CD4-positive, alpha-beta T cell (primary cell): Measurements from ENCODE around the gene R3HDM1. TPM values are rescaled to one million over a fixed set of nuclear protein-coding genes. Genes with fewer than 3 reads are reported as not detected.

Source experiments
- ATAC-seq: fragments of 200-7000 bp; cut with Tn5 transposase; one replicate; pipeline ENCODE4 v1.10.0; 2022; ENCODE audit warnings: mild to moderate bottlenecking; ENCODE audit not compliant: poor library complexity
- CTCF ChIA-PET: fragments of 350-600 bp; sonication (Branson Sonifier 250); formaldehyde crosslinking; loops from one replicate; lab custom pipeline; 2021; ENCODE audit warnings: antibody characterized with exemption, inconsistent platforms; lab: Charles Lee
- POLR2A ChIA-PET: fragments of 350-600 bp; sonication (Branson Sonifier 250); formaldehyde crosslinking; loops from one replicate; lab custom pipeline; 2021; ENCODE audit warnings: antibody characterized with exemption, inconsistent platforms; lab: Charles Lee
- DNase-seq, 14 experiments: peaks; one replicate each; pipeline ENCODE4 v3.0.0-alpha.2; 2013 to 2020; ENCODE audit warnings: mixed read lengths in 2 of 14
- H3K27ac ChIP-seq, 2 donors: one replicate each; pipeline versions ENCODE4 v1.5.1 to v1.7.0; 2013; ENCODE audit warnings: low read length in 2 of 2, low read depth in 1 of 2, mild to moderate bottlenecking in 1 of 2
- H3K27me3 ChIP-seq, 2 experiments: 1 replicate in 1 of 2; 2 replicates in 1 of 2; pipeline versions ENCODE4 v1.6.1 to v1.7.0; 2013; ENCODE audit warnings: low read length in 2 of 2, control low read depth in 1 of 2, mild to moderate bottlenecking in 1 of 2, moderate library complexity in 1 of 2; ENCODE audit not compliant: insufficient read depth in 2 of 2, control insufficient read depth in 1 of 2
- H3K36me3 ChIP-seq: one replicate; pipeline ENCODE4 v1.6.1; 2013; ENCODE audit warnings: low read length, control low read depth; ENCODE audit not compliant: insufficient read depth
- H3K4me1 ChIP-seq: one replicate; pipeline ENCODE4 v1.6.1; 2013; ENCODE audit warnings: low read length, control low read depth; ENCODE audit not compliant: insufficient read depth
- H3K4me3 ChIP-seq: one replicate; pipeline ENCODE4 v1.5.1; 2013; ENCODE audit warnings: mild to moderate bottlenecking, low read length, moderate library complexity
- H3K9me3 ChIP-seq, 2 experiments: 1 replicate in 1 of 2; 2 replicates in 1 of 2; pipeline versions ENCODE4 v1.6.1 to v1.7.0; 2013; ENCODE audit warnings: low read length in 2 of 2, mild to moderate bottlenecking in 2 of 2, control low read depth in 1 of 2, moderate library complexity in 1 of 2; ENCODE audit not compliant: control insufficient read depth in 1 of 2, insufficient read depth in 1 of 2
- H3K27ac Mint-ChIP-seq: one replicate; pipeline ENCODE4 v1.8.0; 2020; ENCODE audit warnings: mixed read lengths
- H3K27me3 Mint-ChIP-seq: one replicate; pipeline ENCODE4 v1.8.0; 2021; ENCODE audit warnings: mixed read lengths
- H3K36me3 Mint-ChIP-seq: one replicate; pipeline ENCODE4 v1.8.0; 2021; ENCODE audit warnings: low read depth, mixed read lengths
- H3K4me1 Mint-ChIP-seq: one replicate; pipeline ENCODE4 v1.8.0; 2021; ENCODE audit warnings: low read depth, mixed read lengths
- H3K4me3 Mint-ChIP-seq: one replicate; pipeline ENCODE4 v1.8.0; 2020; ENCODE audit warnings: mild to moderate bottlenecking, mixed read lengths
- H3K9me3 Mint-ChIP-seq: one replicate; pipeline ENCODE4 v1.8.0; 2020; ENCODE audit warnings: mixed read lengths
- CTCF ChIP-seq: fragments of 200-600 bp; IDR thresholded peaks from one replicate; pipeline ENCODE4 v1.8.0; 2022; ENCODE audit warnings: antibody characterized with exemption, mild to moderate bottlenecking
- intact Hi-C, 2 experiments: fragments of 100-400 bp; cut with DNase I in 1 of 2; cut with micrococcal nuclease in 1 of 2; formaldehyde crosslinking; loops; one replicate each; pipeline versions ENCODE4 v1.15.1 to v1.9.0; 2023 to 2025; cut with DNase I, micrococcal nuclease
- total RNA-seq, 174 experiments: library from RNA in 2 of 174; stranded (reverse) in 2 of 174; gene quantifications; one replicate each; pipeline ENCODE4 v1.2.3 and lab custom pipeline; 2021 to 2026

Gene R3HDM1
- total RNA-seq, 2 experiments from 2014 or later: 39.7 to 41.4 TPM

DNA sequence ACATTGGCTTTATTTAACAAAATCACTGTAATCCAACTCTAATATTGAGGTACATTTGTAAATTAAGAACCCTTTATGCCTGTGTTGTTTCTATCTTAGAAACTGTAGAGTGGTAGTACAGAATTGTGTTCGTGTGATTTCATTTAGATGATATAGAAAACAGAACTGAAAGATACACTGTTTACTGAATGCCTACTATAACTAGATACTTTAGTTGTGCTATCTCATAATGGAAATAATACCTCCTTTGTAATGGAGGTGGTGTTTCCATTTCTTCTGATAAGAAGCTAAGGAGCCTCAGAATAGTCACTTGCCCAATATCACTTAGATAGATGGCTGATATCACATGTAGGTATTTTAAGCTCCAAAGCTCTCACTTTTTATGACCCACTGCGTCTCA lies 147.8 kb downstream of the R3HDM1 start:
- no peaks in the 10 kb centered on the region for H3K27me3 Mint-ChIP-seq
- ATAC-seq (no peak), DNase-seq (no peak)
- ChIA-PET POLR2A (no interaction called here), CTCF (no interaction called here)
- no peak overlapping the region for H3K4me3 Mint-ChIP-seq
- Histone ChIP-seq H3K27ac (no peak overlapping the region), H3K4me3 (no peak overlapping the region), H3K4me1 (no peaks in the 10 kb centered on the region), H3K9me3 (no peaks in the 10 kb centered on the region), H3K36me3 (peaks cover 26% of the 10 kb centered on the region), H3K27me3 (no peaks in the 10 kb centered on the region)
- no peak overlapping the region for H3K27ac Mint-ChIP-seq
- H3K4me1 Mint-ChIP-seq: no peaks in the 10 kb centered on the region
- intact Hi-C loops: no loop called here
- peaks cover 86% of the 10 kb centered on the region for H3K36me3 Mint-ChIP-seq
- TF ChIP-seq CTCF: no peak
- H3K9me3 Mint-ChIP-seq: no peaks in the 10 kb centered on the region

DNA sequence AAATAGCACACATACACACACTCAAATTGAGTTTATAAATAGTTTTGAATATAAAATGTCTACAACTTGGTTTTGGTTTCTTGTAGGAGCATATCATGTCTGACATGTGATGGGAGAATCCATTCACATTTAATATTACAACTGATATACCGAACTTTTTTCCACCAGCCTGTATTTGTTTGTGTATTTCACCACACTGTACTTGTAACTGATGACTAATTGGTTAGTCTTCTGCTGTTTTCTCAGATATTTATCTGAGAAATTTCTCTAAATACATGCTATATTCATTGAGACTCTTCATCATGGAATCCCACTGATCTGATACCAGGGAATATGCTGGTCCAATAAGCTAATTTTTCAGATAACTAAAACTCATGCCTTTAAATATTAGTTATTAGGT lies 154.1 kb downstream of the R3HDM1 start:
- Histone ChIP-seq H3K27ac (no peak overlapping the region), H3K4me1 (no peaks in the 10 kb centered on the region), H3K36me3 (peaks cover 5% of the 10 kb centered on the region), H3K4me3 (no peak overlapping the region), H3K9me3 (no peaks in the 10 kb centered on the region), H3K27me3 (no peaks in the 10 kb centered on the region)
- H3K27ac Mint-ChIP-seq: peak overlapping the region; percentile 7
- DNase-seq (no peak), ATAC-seq (no peak)
- intact Hi-C loops: no loop called here
- ChIA-PET CTCF (no interaction called here), POLR2A (no interaction called here)
- no peaks in the 10 kb centered on the region for H3K27me3 Mint-ChIP-seq
- TF ChIP-seq CTCF: no peak
- peaks cover 54% of the 10 kb centered on the region for H3K36me3 Mint-ChIP-seq
- H3K9me3 Mint-ChIP-seq: no peaks in the 10 kb centered on the region
- H3K4me3 Mint-ChIP-seq: no peak overlapping the region
- H3K4me1 Mint-ChIP-seq: peaks cover 33% of the 10 kb centered on the region

GRCh38 chr2:135688978-135689377 lies 157.7 kb downstream of the R3HDM1 start:
- no peak overlapping the region for H3K27ac ChIP-seq
- no peaks in the 10 kb centered on the region for H3K27me3 ChIP-seq
- peaks cover 40% of the 10 kb centered on the region for H3K4me1 Mint-ChIP-seq
- CTCF ChIA-PET: no interaction called here
- intact Hi-C loops: no loop called here
- DNase-seq: no peak
- peaks cover 30% of the 10 kb centered on the region for H3K36me3 Mint-ChIP-seq
- H3K4me1 ChIP-seq: peaks cover 5% of the 10 kb centered on the region
- peak overlapping the region; percentile 94 for H3K27ac Mint-ChIP-seq
- H3K27me3 Mint-ChIP-seq: no peaks in the 10 kb centered on the region
- H3K4me3 ChIP-seq: no peak overlapping the region
- no peaks in the 10 kb centered on the region for H3K9me3 Mint-ChIP-seq
- POLR2A ChIA-PET: no interaction called here
- no peak overlapping the region for H3K4me3 Mint-ChIP-seq
- H3K36me3 ChIP-seq: no peaks in the 10 kb centered on the region
- no peak for ATAC-seq
- no peaks in the 10 kb centered on the region for H3K9me3 ChIP-seq
- no peak for TF ChIP-seq CTCF
